K562 (cell line): Measurements from ENCODE around the gene LMNB1. TPM values are rescaled to one million over a fixed set of nuclear protein-coding genes. Genes with fewer than 3 reads are reported as not detected.
A peak's percentile ranks its signal among the peaks of the same experiment; 100 is the strongest.

Experiments used
- ATAC-seq: fragments of 200-7000 bp; cut with Tn5 transposase; 3 replicates; pipeline ENCODE4 v1.9.1; 2020; ENCODE audit warnings: moderate library complexity
- BruUV-seq: library from RNA; stranded (reverse); fragments of 400-500 nt; replicated peaks from 2 replicates; lab custom pipeline; 2021; lab: Mats Ljungman, UMichigan
- CTCF ChIA-PET: fragments of 300-600 bp; formaldehyde crosslinking; extraction: SDS; loops from one replicate; lab custom pipeline; 2021; ENCODE audit warnings: low intra/inter-chr PET ratio; lab: Yijun Ruan, JAX
- POLR2A ChIA-PET: fragments of 300-600, 350-650 bp; sonication (Branson Sonifier 250); formaldehyde crosslinking; extraction: SDS; loops from one replicate; lab custom pipeline; 2021; ENCODE audit warnings: antibody characterized with exemption, inconsistent platforms; lab: Yijun Ruan, JAX
- DNase-seq, 4 experiments: peaks; one replicate each; pipeline versions ENCODE4 v3.0.0 to v3.0.0-alpha.2; 2011 to 2018; ENCODE audit warnings: low spot score in 3 of 4, mixed read lengths in 3 of 4; ENCODE audit errors: extremely low read depth in 1 of 4
- FAIRE-seq: peaks from 2 replicates; lab custom pipeline; 2011; peaks lifted over from hg19 to GRCh38; lab: Jason Lieb, UNC
- H2AFZ ChIP-seq: 2 replicates; pipeline ENCODE4 v1.6.0; 2011; ENCODE audit warnings: low read depth, low read length, control low read depth, inconsistent platforms
- H3K27ac ChIP-seq: fragments of 200-600 bp; 3 replicates; pipeline ENCODE4 v1.8.0; 2011; ENCODE audit warnings: low read depth, mild to moderate bottlenecking, control low read depth, inconsistent platforms, low read length, moderate library complexity, mixed read lengths; ENCODE audit errors: extremely low read depth
- H3K27me3 ChIP-seq, 2 experiments: fragments of 300-600 bp in 1 of 2; 2 replicates in 1 of 2; 3 replicates in 1 of 2; pipeline versions ENCODE4 v1.6.0 to v1.8.0; 2011; ENCODE audit warnings: inconsistent platforms in 2 of 2, low read length in 2 of 2, mild to moderate bottlenecking in 1 of 2, mixed read lengths in 1 of 2, moderate library complexity in 1 of 2; ENCODE audit not compliant: control insufficient read depth in 2 of 2, insufficient read depth in 2 of 2
- H3K36me3 ChIP-seq: fragments of 300-600 bp; 3 replicates; pipeline ENCODE4 v1.8.0; 2011; ENCODE audit warnings: mild to moderate bottlenecking, low read length, inconsistent platforms; ENCODE audit not compliant: control insufficient read depth, insufficient read depth
- H3K4me1 ChIP-seq, 2 experiments: fragments of 200-600 bp in 1 of 2; replicated peaks in 1 of 2; 2 replicates in 1 of 2; 3 replicates in 1 of 2; pipeline versions ENCODE4 v1.5.1 to v1.8.0; 2011; ENCODE audit warnings: inconsistent platforms in 2 of 2, low read length in 2 of 2, mild to moderate bottlenecking in 1 of 2, mixed read lengths in 1 of 2, moderate library complexity in 1 of 2; ENCODE audit not compliant: control insufficient read depth in 2 of 2, insufficient read depth in 2 of 2
- H3K4me2 ChIP-seq: 2 replicates; pipeline ENCODE4 v1.6.1; 2011; ENCODE audit warnings: low read length, control low read depth, inconsistent platforms, mixed read lengths; ENCODE audit not compliant: insufficient read depth
- H3K4me3 ChIP-seq: fragments of 200-600 bp; sonication (generic), shearing (Covaris generic); 2 replicates; pipeline ENCODE4 v1.5.1; 2016; ENCODE audit warnings: control low read depth, inconsistent platforms
- H3K79me2 ChIP-seq: fragments of 200-600 bp; 3 replicates; pipeline ENCODE4 v1.8.0; 2011; ENCODE audit warnings: low read length, inconsistent platforms; ENCODE audit not compliant: control insufficient read depth, insufficient read depth
- H3K9ac ChIP-seq, 2 experiments: 2 replicates each; pipeline versions ENCODE4 v1.6.0 to v1.6.1; 2011; ENCODE audit warnings: low read depth in 2 of 2, low read length in 2 of 2, control low read depth in 1 of 2, inconsistent platforms in 1 of 2, mild to moderate bottlenecking in 1 of 2, mixed read lengths in 1 of 2; ENCODE audit not compliant: insufficient read depth in 1 of 2
- H3K9me1 ChIP-seq: one replicate; pipeline ENCODE4 v1.6.0; 2011; ENCODE audit warnings: inconsistent platforms, mild to moderate bottlenecking, low read length, moderate library complexity; ENCODE audit not compliant: control insufficient read depth, insufficient read depth
- H3K9me3 ChIP-seq: replicated peaks from 2 replicates; pipeline ENCODE4 v1.5.1; 2011; ENCODE audit warnings: low read depth, low read length, inconsistent platforms; ENCODE audit not compliant: control insufficient read depth, insufficient read depth
- H4K20me1 ChIP-seq: replicated peaks from 2 replicates; pipeline ENCODE4 v1.6.1; 2011; ENCODE audit warnings: low read length, inconsistent platforms, mixed read lengths; ENCODE audit not compliant: control insufficient read depth, insufficient read depth
- NR2C2 ChIP-seq, 2 experiments: fragments of 200-800 bp in 1 of 2; sonication (Bioruptor generic) in 1 of 2; sonication (generic) in 1 of 2; formaldehyde crosslinking in 1 of 2; IDR thresholded peaks; 2 replicates each; pipeline versions ENCODE4 v1.6.1 to v1.8.0; 2016 to 2022; ENCODE audit warnings: mild to moderate bottlenecking in 1 of 2, missing compliant biosample characterization in 1 of 2, missing genetic modification characterization in 1 of 2, missing genetic modification reagents in 1 of 2
- NRF1 ChIP-seq, 2 experiments: fragments of 450-650 bp; IDR thresholded peaks in 1 of 2; conservative IDR thresholded peaks in 1 of 2; 2 replicates each; pipeline ENCODE4 v1.6.1; 2014; ENCODE audit warnings: mild to moderate bottlenecking in 2 of 2
- SRSF7 ChIP-seq: fragments of 200-400 bp; formaldehyde crosslinking; optimal IDR thresholded peaks from 2 replicates; pipeline ENCODE3; 2017; ENCODE audit warnings: mild to moderate bottlenecking, low read depth, low read length
- STAT5A ChIP-seq: IDR thresholded peaks from 2 replicates; pipeline ENCODE4 v1.6.1; 2012; ENCODE audit warnings: low read length, inconsistent platforms, borderline replicate concordance
- TCF3 ChIP-seq: sonication (generic); formaldehyde crosslinking; IDR thresholded peaks from 2 replicates; pipeline ENCODE4 v1.4.0; 2020; ENCODE audit warnings: mild to moderate bottlenecking, missing genetic modification reagents
- THRAP3 ChIP-seq: fragments of 450-650 bp; IDR thresholded peaks from 2 replicates; pipeline ENCODE4 v1.6.1; 2016; ENCODE audit warnings: mild to moderate bottlenecking, inconsistent platforms, borderline replicate concordance
- ZNF324 ChIP-seq: fragments of 250-450 bp; sonication (Bioruptor Pico); IDR thresholded peaks from 2 replicates; pipeline ENCODE4 v1.4.0; 2020; ENCODE audit warnings: mild to moderate bottlenecking
- ZNF551 ChIP-seq: fragments of 250-450 bp; sonication (Bioruptor Pico); IDR thresholded peaks from 2 replicates; pipeline ENCODE4 v1.5.0; 2021; ENCODE audit warnings: mild to moderate bottlenecking, moderate library complexity
- ZNF696 ChIP-seq: fragments of 250-450 bp; sonication (Bioruptor Pico); conservative IDR thresholded peaks from 2 replicates; pipeline ENCODE4 v1.4.0; 2020; ENCODE audit warnings: mild to moderate bottlenecking, moderate library complexity
- WGBS: fragments of 100-300 bp; shearing (Covaris generic); methylation state at CpG from one replicate; pipeline ENCODE4 v1.1.6; 2016; ENCODE audit warnings: low coverage, mixed read lengths; ENCODE audit not compliant: insufficient coverage; ENCODE audit errors: missing lambda C conversion rate; 5-methylcytosine and 5-hydroxymethylcytosine counted together
- in situ Hi-C: fragments of 300-500 bp; cut with MboI; formaldehyde crosslinking; loops from 4 replicates; pipeline ENCODE4 v1.15.0; 2018; ENCODE audit warnings: inconsistent platforms, mixed read lengths
- intact Hi-C: fragments of 100-400 bp; cut with micrococcal nuclease; formaldehyde crosslinking; loops from 2 replicates; pipeline ENCODE4 v1.14.2; 2022
- polyA plus RNA-seq, 8 experiments: library from polyadenylated mRNA; depleted of rRNA in 4 of 8; stranded (reverse) in 5 of 8; unstranded in 3 of 8; fragments of >200 nt; fragmentation: Nextera tagmentation in 2 of 8; fragmentation: Illumina TruSeq in 1 of 8; extraction: Ambion mirVana in 2 of 8; extraction: Trizol in 1 of 8; gene quantifications; 2 replicates each; pipeline versions ENCODE4 v1.2.1 to v1.2.3, GENCODE V29; 2011 to 2014; ENCODE audit warnings: inconsistent platforms in 1 of 8, missing spikeins in 1 of 8
- total RNA-seq, 7 experiments: library from RNA; depleted of rRNA in 6 of 7; stranded (reverse); fragments of >200 nt in 6 of 7; fragmentation: Illumina TruSeq in 2 of 7; extraction: Trizol in 2 of 7; gene quantifications; 2 replicates each; pipeline versions ENCODE4 v1.2.1 to v1.2.3, GENCODE V29; 2011 to 2021; ENCODE audit warnings: low replicate concordance in 1 of 7
- TF ChIP-seq, protein P1 (sequence below), 3 experiments: fragments of 200-800 bp in 1 of 3; sonication (Bioruptor generic) in 1 of 3; sonication (generic) in 1 of 3; formaldehyde crosslinking in 1 of 3; IDR thresholded peaks; 2 replicates each; pipeline versions ENCODE4 v1.6.1 to v1.8.0; 2016 to 2022; ENCODE audit warnings: mild to moderate bottlenecking in 2 of 3, missing compliant biosample characterization in 2 of 3, missing genetic modification characterization in 2 of 3, missing genetic modification reagents in 1 of 3
- TF ChIP-seq, protein P2 (sequence below): sonication (generic); formaldehyde crosslinking; IDR thresholded peaks from 2 replicates; pipeline ENCODE4 v1.8.0; 2022; ENCODE audit warnings: missing genetic modification reagents, mild to moderate bottlenecking, moderate library complexity, borderline replicate concordance
- TF ChIP-seq, protein P3 (sequence below): fragments of 450-650 bp; IDR thresholded peaks from one replicate; pipeline ENCODE4 v1.6.1; 2018; ENCODE audit warnings: mild to moderate bottlenecking, moderate library complexity; ENCODE audit not compliant: partially characterized antibody
- TF ChIP-seq, protein P4 (sequence below), 2 experiments: fragments of 450-650 bp; IDR thresholded peaks; 2 replicates each; pipeline ENCODE4 v1.6.1; 2016

Gene LMNB1
- total and polyA plus RNA-seq, 9 of the 15 experiments (the other 6 are each of a cell fraction or from before 2014, with no cell fraction given), result 2.8 to 190 (median 131) TPM

DNA sequence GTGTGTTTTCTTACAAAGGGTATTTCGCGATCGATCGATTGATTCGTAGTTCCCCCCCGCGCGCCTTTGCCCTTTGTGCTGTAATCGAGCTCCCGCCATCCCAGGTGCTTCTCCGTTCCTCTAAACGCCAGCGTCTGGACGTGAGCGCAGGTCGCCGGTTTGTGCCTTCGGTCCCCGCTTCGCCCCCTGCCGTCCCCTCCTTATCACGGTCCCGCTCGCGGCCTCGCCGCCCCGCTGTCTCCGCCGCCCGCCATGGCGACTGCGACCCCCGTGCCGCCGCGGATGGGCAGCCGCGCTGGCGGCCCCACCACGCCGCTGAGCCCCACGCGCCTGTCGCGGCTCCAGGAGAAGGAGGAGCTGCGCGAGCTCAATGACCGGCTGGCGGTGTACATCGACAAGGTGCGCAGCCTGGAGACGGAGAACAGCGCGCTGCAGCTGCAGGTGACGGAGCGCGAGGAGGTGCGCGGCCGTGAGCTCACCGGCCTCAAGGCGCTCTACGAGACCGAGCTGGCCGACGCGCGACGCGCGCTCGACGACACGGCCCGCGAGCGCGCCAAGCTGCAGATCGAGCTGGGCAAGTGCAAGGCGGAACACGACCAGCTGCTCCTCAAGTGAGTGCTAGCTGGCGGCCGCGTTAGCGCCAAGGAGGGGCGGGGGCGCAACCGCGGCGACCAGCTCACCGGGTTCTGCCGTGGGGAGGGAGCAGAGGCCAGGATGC is 480 bp downstream of the LMNB1 start:
- peaks cover 3 to 19% of the 10 kb centered on the region in 2 experiments; a peak in 4 of 5 replicates for H3K4me1 ChIP-seq
- peak overlapping the region; percentile 98 for H3K27ac ChIP-seq
- H3K36me3 ChIP-seq, result peaks cover 34% of the 10 kb centered on the region; the same call in 1 of the 3 replicates
- no peaks in the 10 kb centered on the region for H3K9me3 ChIP-seq
- TSS peak; percentile 69 for BruUV-seq
- in situ Hi-C loops (loop anchor here (5.0 to 25.0 kb wide), 2 partner anchors 100 to 440 kb away; no protein-coding TSS in a partner anchor), intact Hi-C loops (loop anchor here (2.0 to 5.0 kb wide), 3 partner anchors 29 to 265 kb away; no protein-coding TSS in a partner anchor)
- CTCF ChIA-PET, result interaction anchor here (0.6 to 1.5 kb wide), 3 partner anchors 14 to 101 kb away, joined by 3 to 4 read pairs (median 3); no protein-coding TSS in a partner anchor
- no peaks in the 10 kb centered on the region for H3K27me3 ChIP-seq
- FAIRE-seq, result no peak
- peak overlapping the region; percentile 93 for H3K4me3 ChIP-seq
- peaks cover 7% of the 10 kb centered on the region for H4K20me1 ChIP-seq
- POLR2A ChIA-PET, result interaction anchor here (0.6 to 3.2 kb wide), 28 partner anchors 9 to 251 kb away, joined by 3 to 25 read pairs (median 4); no protein-coding TSS in a partner anchor
- ATAC-seq, result peak; percentile 23
- peak overlapping the region; percentile 56 for H2AFZ ChIP-seq
- H3K79me2 ChIP-seq, result peaks cover 55% of the 10 kb centered on the region
- H3K9me1 ChIP-seq, result no peaks in the 10 kb centered on the region
- H3K4me2 ChIP-seq, result peak overlapping the region; percentile 99
- under 1% methylated on average over 74 of the region's 93 CpGs for WGBS
- peak; percentile 28 to 71 (median 43) for DNase-seq
- H3K9ac ChIP-seq, result peak overlapping the region; percentile 94 to 100
- TF ChIP-seq, protein P1, sequence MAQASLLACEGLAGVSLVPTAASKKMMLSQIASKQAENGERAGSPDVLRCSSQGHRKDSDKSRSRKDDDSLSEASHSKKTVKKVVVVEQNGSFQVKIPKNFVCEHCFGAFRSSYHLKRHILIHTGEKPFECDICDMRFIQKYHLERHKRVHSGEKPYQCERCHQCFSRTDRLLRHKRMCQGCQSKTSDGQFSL (CRISPR knock-in tag; IDR thresholded peaks at IDR 0.05), result 0 out of 2 replicates have a peak, but pooled peaks have one; percentile 54
- TF ChIP-seq, protein P1 (tag; IDR thresholded peaks at IDR 0.05), result no peak
- no peak for TF ChIP-seq ZNF324 (CRISPR knock-in tag)
- TF ChIP-seq SRSF7, result no peak
- no peak for TF ChIP-seq THRAP3
- no peak for TF ChIP-seq ZNF696 (CRISPR knock-in tag)
- TF ChIP-seq, protein P2, sequence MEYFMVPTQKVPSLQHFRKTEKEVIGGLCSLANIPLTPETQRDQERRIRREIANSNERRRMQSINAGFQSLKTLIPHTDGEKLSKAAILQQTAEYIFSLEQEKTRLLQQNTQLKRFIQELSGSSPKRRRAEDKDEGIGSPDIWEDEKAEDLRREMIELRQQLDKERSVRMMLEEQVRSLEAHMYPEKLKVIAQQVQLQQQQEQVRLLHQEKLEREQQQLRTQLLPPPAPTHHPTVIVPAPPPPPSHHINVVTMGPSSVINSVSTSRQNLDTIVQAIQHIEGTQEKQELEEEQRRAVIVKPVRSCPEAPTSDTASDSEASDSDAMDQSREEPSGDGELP, result peak; percentile 71
- TF ChIP-seq, protein P3, sequence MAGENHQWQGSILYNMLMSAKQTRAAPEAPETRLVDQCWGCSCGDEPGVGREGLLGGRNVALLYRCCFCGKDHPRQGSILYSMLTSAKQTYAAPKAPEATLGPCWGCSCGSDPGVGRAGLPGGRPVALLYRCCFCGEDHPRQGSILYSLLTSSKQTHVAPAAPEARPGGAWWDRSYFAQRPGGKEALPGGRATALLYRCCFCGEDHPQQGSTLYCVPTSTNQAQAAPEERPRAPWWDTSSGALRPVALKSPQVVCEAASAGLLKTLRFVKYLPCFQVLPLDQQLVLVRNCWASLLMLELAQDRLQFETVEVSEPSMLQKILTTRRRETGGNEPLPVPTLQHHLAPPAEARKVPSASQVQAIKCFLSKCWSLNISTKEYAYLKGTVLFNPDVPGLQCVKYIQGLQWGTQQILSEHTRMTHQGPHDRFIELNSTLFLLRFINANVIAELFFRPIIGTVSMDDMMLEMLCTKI, result no peak
- TF ChIP-seq STAT5A, result peak; percentile 4; the same call in 1 of the 2 replicates
- TF ChIP-seq ZNF551, result no peak
- TF ChIP-seq TCF3, result no peak
- TF ChIP-seq NRF1 (conservative IDR thresholded peaks at IDR 0.05 in 1 of 2, IDR thresholded peaks at IDR 0.05 in 1 of 2), result peak; percentile 56 to 69; a peak in 3 of 4 replicates
- TF ChIP-seq, protein P4, sequence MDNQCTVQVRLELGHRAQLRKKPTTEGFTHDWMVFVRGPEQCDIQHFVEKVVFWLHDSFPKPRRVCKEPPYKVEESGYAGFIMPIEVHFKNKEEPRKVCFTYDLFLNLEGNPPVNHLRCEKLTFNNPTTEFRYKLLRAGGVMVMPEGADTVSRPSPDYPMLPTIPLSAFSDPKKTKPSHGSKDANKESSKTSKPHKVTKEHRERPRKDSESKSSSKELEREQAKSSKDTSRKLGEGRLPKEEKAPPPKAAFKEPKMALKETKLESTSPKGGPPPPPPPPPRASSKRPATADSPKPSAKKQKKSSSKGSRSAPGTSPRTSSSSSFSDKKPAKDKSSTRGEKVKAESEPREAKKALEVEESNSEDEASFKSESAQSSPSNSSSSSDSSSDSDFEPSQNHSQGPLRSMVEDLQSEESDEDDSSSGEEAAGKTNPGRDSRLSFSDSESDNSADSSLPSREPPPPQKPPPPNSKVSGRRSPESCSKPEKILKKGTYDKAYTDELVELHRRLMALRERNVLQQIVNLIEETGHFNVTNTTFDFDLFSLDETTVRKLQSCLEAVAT (IDR thresholded peaks at IDR 0.05), result peak; percentile 38 to 52; a peak in 2 of 4 replicates
- no peak for TF ChIP-seq NR2C2 (CRISPR knock-in tag; IDR thresholded peaks at IDR 0.05)
- peak; percentile 24; the same call in 1 of the 2 replicates for TF ChIP-seq NR2C2 (tag; IDR thresholded peaks at IDR 0.05)
